H7 (cell line): Measurements from ENCODE around the gene PRKX. TPM values are rescaled to one million over a fixed set of nuclear protein-coding genes. Genes with fewer than 3 reads are reported as not detected.
"Not testable (repeated sequence)": the region's sequence is repeated elsewhere in the genome, so short reads cannot be mapped to it uniquely, and the experiment has no call there.

Experiments
- DNase-seq: peaks from one replicate; pipeline ENCODE4 v3.0.0; 2012
- H3K27me3 ChIP-seq: 2 replicates; pipeline ENCODE4 v1.6.0; 2011; ENCODE audit warnings: mild to moderate bottlenecking, low read length; ENCODE audit not compliant: control insufficient read depth, insufficient read depth
- H3K36me3 ChIP-seq: replicated peaks from 2 replicates; pipeline ENCODE4 v1.5.1; 2011; ENCODE audit warnings: low read length; ENCODE audit not compliant: control insufficient read depth, insufficient read depth
- H3K4me3 ChIP-seq: 2 replicates; pipeline ENCODE4 v1.5.1; 2011; ENCODE audit warnings: low read depth, mild to moderate bottlenecking, control low read depth, low read length, moderate library complexity; ENCODE audit not compliant: insufficient read depth
- total RNA-seq: library from RNA; depleted of rRNA; stranded (reverse); fragments of >200 nt; shearing (Covaris generic); gene quantifications from 2 replicates; pipeline ENCODE4 v1.2.3, GENCODE V29; 2014

The PRKX gene
- total RNA-seq, 1 experiment from 2014 or later, result 61.2 TPM

DNA sequence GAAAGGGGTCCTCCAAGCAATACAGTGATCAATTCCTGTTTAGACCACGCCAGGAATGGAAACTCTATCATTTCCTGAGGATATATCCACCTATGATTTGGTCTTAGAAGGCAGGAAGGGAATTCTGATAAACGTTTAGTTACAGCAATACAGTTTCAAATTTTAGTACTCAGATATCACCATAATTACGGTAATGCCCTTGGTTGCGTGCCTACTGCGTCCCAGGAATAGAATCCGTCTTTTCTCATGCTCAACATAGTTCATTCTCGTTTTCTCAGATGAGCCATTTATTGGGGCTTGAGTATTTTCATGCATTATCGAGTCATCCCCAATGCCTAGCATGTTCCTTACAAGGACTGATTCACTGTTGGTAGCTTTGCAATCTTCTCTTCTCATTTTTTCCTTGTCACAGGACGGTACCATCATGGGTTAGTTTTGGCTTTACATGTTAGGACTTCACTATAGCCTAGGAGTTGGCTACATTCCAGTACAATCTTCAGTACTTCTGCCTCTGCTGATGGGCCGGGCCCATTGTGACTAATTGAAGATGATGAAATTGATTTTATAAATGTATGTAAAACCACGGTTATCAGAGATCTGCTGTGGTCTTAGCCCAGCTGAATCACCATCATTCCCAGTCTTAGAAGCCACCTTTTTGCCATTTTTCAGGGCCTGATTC is 4.4 kb upstream of the PRKX start:
- Histone ChIP-seq H3K27me3 (peaks cover 3% of the 10 kb centered on the region; the same call in 1 of the 2 replicates), H3K36me3 (no peaks in the 10 kb centered on the region), H3K4me3 (no peak overlapping the region)
- no peak for DNase-seq

DNA sequence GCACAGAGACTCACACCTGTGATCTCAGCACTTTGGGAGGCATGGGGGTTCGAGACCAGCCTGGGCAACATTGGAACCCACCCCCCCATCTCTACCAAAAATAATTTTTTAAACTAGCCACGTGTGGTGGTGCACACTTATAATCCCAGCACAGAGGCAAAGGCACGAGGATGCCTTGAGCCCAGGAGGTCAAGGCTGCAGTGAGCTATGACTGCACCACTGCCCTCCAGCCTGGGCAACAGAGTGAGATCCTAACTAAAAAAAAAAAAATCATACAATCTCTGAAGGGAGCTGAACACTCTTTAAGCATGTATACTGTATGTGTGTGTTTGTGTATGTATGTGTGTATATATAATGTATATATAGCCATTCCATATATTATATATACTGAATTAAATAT is 2.5 kb upstream of the PRKX start:
- DNase-seq, result no peak
- Histone ChIP-seq H3K4me3 (no peak overlapping the region), H3K27me3 (peaks cover 8% of the 10 kb centered on the region), H3K36me3 (no peaks in the 10 kb centered on the region)

DNA sequence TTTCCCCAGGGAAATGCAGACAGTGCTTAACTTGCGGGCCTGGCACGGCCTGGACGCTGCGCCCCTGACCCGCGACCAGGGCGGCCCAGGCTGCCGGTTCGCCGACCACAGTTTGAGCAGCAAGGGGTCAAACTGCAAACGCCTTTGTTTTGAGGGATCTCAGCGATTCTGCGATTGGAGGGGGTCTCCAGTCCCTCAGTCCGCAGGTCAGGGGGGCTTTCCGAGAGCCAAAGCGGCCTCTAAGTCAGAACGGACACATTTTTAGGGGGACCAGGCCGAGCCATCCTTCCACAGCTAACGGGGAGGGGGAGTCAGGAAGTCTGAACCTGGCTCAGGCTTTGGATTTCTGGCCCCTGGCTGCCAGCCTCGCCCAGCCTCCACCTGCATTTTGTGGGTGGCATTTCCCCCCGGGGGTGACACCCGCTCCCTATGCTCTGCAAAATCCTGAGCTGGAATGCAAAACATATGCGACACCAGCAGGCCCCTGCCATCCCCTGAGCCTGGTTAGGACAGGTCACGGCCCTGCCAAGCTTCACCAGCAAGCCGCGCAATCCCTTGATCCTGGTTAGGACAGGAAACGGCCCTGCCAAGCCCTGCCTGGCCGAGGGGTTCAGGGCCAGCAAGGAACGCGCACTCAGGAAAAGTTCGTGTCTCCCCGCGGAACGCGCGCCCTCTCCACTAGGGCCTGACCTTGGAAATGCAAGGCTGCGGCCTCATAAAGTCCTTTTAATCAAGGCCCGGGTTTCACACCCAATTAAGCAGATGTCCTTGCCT is 1.4 kb upstream of the PRKX start:
- not testable (repeated sequence) for H3K36me3 ChIP-seq, H3K27me3 ChIP-seq
- H3K4me3 ChIP-seq, result peak overlapping the region; percentile 60; the same call in 1 of the 2 replicates
- DNase-seq, result peak; percentile 58

DNA sequence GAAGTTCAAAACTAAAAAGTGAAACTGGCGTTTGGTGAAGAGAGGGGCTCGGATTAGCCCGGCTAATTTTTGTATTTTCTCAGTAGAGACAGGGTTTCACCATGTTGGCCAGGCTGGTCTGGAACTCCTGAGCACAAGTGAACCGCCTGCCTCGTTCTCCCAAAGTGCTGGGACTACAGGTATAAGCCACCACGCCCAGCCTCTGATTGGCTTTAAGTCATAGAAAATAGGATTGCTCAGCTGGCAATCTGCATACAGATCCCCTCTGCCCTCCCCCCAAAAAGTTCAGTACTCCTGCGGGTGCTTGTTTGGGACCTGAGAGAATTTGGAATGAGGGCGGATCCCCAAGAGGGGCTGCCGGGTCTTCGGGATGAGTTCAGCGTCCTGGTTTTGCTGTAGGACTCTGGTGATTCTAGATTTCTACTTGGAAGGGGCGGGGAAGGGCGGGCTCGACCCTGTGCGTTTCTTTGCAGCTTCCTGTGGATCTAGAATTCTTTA is 537 bp upstream of the PRKX start:
- peak; percentile 72 for DNase-seq
- Histone ChIP-seq H3K36me3 (no peaks in the 10 kb centered on the region), H3K4me3 (peak overlapping the region; percentile 60), H3K27me3 (peaks cover 8% of the 10 kb centered on the region)

DNA sequence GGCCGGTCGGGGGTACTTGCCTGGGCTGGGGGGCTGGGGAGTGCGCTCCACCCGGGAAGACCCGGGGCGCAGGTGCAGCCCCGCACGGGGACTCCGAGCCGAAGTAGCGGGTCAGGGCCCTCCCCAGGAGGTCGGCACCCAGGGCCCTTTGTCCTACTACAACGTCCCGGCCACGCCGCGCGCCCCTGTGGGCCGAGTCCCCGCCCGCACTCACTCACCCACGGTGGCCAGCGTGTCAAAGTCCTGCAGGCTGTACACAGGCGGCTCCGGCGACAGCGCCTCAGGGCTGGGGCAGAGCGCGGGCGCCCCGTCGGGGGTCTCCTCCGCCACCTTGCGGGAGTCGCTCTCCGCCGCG is 602 bp downstream of the PRKX start:
- no peak for DNase-seq
- Histone ChIP-seq H3K36me3 (no peaks in the 10 kb centered on the region), H3K27me3 (peaks cover 8% of the 10 kb centered on the region), H3K4me3 (peak overlapping the region; percentile 91)

DNA sequence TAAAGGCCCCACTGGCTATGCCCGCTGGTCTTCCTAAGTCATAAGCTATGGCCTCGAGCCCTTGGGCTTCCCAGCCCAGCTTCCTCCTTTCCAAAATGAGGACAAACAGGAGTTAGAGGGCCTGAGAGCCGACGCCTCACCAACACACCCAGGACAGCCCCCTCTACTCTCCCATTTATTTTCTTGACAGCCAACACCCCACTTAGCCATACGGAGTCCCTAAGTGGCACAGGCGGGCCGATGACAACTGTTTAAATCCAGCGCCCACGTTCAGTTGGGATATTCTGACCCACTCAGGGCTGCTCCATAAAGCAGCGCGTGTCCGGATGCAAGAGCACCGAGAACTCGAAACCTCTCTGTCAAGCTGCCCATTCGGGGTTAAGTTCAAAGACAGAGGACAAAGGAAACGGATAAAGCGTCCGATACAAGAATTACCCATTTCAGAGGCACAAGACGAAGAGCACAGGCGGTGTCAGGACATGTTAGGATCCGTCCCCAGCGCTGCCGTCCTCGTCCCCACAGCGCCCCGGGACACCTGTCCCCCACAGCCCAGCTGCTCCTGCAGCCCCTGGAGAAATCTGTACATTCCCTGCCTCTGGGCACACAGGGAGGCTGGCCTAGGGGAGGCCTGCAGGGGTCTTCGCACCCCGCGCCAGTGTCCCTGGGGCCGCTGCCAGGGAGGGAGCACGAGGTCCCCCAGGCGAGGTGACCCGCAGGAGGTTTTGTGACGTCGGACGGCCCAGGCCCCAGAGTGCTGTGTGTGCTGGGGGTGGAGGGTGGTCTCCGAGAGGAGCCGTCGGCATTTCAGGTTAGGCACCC is 1.2 kb downstream of the PRKX start:
- H3K4me3 ChIP-seq, result peak overlapping the region; percentile 91
- DNase-seq, result peak; percentile 36
- H3K27me3 ChIP-seq, result peaks cover 8% of the 10 kb centered on the region
- H3K36me3 ChIP-seq, result no peaks in the 10 kb centered on the region

DNA sequence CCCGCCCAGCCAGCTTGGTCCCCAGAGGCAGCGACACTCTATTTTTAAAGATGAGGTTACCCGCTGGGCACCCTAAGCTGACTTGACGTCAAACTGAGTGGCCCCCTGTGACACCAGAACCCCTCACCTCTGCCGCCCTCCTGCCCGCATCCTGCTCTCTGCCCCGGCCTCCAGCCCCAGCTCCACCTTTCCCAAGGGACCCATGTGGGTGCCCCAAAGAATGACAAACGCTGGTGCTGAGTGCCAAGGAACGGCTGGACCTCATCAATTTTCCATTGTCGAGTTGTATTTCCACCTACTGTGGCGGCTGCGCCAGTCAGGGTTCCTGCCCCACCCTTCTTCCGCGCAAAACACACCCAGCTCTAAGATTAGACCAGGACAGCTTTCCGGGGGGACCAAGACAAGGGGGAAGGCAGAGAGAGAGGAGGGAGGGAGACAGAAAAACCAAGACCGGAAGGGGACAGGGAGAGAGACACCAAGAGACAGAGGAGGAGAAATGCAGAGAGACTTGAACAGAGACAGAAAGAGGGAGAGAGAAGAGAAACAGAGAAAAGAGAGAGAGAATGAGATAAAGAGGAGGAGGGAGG is 2.0 kb downstream of the PRKX start:
- DNase-seq, result no peak
- H3K36me3 ChIP-seq, result no peaks in the 10 kb centered on the region
- peaks cover 8% of the 10 kb centered on the region for H3K27me3 ChIP-seq
- peak overlapping the region; percentile 91 for H3K4me3 ChIP-seq

DNA sequence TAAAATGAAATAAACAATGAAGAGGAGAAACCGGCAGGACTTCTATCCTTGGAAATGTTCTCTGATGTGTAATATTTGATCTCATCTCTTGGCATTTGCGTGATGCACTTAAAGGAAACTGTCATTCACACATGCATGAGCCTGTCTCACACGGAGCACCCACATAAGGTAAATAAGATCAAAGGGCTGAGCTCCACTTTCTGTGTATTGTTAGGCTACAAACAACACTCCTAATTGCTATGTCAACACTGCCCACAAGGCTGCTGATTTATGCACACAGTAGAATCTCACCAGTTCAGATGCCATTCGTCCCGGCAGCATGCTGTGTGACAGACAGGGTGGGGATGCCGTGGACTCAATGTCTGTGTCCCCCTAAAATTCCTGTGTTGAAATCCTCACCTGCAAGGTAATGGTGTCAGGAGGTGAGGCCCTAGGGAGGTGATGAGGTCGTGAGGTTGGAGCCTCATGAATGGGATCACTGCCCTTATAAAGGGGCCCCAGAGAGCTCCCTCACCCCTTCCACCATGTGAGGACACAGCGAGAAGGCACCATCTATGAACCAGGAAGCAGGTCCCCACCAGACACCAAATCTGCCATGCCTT is 5.7 kb downstream of the PRKX start:
- DNase-seq, H3K4me3 ChIP-seq, H3K36me3 ChIP-seq, H3K27me3 ChIP-seq: not testable (repeated sequence)

DNA sequence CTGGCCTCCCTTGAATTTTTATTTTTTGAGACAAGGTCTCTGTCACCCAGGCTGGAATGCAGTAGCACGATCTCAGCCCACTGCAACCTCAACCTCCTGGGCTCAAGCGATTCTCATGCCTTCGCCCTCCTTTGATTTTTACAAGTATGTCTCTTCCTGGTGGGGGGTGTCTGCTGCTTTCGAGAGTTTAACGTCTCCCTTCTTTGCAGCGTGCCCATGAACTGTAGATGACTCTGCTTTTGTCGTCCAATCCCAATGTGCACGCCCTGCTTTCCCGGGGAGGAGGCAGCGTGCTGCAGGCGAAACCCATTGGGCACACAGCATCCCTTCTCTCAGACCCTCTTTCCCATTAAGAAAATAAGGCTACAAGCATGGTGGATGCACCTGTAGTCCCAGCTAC is 7.0 kb downstream of the PRKX start:
- H3K4me3 ChIP-seq, result no peak overlapping the region
- no peaks in the 10 kb centered on the region for H3K27me3 ChIP-seq
- DNase-seq, result no peak
- H3K36me3 ChIP-seq, result no peaks in the 10 kb centered on the region

DNA sequence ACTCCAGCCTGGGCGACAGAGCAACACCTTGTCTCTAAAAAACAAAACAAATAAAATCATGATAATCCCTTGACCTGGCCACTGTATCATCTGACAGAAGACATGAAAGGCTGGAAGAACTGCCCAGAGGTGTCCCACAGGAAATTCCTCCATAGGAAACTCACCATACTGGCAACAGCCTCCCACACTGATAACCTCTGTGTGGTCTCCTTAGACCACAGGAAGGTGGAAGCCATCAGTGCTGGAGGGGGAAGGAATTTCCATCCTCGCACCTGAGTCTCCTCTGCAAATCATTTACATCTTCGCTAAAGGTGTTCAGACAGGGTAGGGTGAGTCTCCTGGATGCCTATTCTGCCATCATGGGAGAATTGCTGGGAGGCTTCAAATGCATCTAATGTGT is 10.2 kb downstream of the PRKX start:
- H3K36me3 ChIP-seq, DNase-seq, H3K4me3 ChIP-seq, H3K27me3 ChIP-seq: not testable (repeated sequence)

DNA sequence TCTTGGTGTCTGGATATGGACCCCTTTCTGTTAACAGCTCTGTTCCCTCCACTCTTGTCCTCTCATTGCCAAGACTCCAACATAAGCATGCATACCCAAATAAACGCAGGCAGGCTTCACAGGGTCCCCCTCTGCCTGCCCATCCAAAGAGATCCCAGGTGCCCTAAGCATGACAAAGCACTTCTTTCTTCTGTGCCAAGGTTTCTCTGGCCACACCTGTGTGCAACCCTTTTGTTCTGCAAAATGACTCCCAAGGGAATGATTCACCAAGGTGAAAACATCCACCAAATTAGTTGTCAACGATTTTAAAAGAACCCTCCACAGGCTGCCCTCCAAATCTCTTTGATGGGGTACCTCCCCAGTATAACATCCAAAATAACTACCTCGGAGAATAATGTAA is 11.4 kb downstream of the PRKX start:
- H3K36me3 ChIP-seq, H3K4me3 ChIP-seq, H3K27me3 ChIP-seq: not testable (repeated sequence)
- peak; percentile 35 for DNase-seq

DNA sequence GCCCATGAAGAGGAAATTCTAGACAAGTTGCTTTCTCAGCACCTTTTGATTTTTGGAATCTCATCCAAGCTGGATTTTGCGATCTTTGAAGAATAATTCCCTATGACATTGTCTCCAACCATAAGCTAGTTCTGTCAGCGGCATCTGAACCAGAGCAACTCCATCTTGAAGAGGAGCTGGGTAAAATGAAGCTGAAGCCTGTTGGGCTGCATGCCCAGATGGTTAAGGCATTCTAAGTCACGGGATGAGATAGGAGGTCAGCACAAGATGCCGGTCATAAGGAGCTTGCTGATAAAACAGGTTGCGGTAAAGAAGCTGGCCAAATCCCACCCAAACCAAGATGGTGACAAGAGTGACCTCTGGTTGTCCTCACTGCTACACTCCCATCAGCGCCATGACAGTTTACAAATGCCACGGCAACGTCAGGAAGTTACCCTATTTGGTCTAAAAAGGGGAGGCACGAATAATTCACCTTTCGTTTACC is 12.0 kb downstream of the PRKX start:
- not testable (repeated sequence) for H3K36me3 ChIP-seq, DNase-seq, H3K4me3 ChIP-seq, H3K27me3 ChIP-seq

DNA sequence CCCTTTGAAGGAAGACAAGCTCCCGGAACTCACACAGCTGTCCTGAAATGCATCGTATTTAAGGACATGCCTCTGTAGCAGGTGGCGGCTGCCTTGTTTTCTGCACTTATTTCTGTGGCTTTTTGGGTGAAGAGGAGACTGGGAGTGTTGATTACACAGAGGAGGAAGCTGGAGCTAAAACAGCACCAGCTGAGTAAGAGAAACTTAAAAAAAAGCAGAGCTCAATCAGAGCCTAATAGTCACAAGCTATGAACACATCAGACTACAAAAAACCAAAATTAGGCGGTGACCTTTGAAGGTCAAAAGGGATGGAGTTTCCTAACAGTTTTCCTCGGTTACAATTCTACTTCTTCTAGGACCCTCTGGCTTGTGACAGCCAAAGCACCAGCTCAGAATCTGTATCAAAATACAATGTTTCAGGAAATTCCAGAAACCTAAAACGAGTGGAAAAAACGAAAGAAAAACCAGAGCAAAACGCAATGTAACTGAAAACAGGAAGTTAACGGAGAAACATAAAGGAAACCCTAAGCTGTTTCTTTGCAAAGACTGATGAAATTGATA is 13.5 kb downstream of the PRKX start:
- DNase-seq, result no peak
- H3K27me3 ChIP-seq, result no peaks in the 10 kb centered on the region
- H3K4me3 ChIP-seq, result no peak overlapping the region
- no peaks in the 10 kb centered on the region for H3K36me3 ChIP-seq
